Measurements from ENCODE around the gene CHMP2A. TPM values are rescaled to one million over a fixed set of nuclear protein-coding genes. Genes with fewer than 3 reads are reported as not detected.
A peak's percentile ranks its signal among the peaks of the same experiment; 100 is the strongest.

Gene CHMP2A
- total and polyA plus RNA-seq, 2 of the 13 experiments (the other 11 are each of a cell fraction or from before 2014, with no cell fraction given), result 49.7 to 55.0 TPM

DNA sequence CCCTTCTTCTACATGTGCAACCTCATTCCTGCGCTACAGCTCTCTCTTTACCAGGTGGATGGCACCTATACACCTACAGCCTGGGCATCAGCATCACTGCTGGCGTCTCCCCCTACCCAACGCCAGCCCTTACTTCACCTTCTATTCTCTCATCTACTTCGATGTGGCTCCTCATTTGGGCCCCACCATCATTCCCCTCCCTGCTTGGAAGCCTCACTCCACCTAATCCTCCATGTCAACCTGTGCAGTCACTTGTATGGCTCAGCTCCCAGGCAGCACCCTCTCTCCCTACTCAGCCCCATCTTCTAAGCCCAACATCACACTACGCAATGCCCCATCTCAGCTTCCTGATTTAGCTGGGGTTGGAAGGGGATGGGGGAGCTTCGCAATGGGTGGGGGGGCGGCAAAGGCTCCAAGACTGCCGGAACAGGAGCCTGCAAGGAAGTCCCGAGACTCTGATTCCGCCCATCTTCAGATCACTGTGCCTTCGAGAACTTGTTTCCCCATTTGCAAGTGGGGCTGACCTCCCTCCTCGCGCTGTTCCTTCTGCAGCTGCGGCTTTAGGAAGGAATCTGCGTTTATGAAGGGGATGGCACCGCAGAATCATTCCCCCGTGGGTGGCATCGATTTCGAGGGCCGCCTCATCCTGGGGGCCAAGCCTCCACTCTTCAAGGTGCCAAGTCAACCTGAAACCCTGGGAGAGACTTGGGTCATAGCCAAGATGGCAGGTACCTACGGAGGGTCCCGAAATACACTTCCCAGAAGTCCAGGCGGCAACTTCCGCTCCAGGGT lies 17.3 kb upstream of the CHMP2A start (continued):
- TF ChIP-seq, protein P1, sequence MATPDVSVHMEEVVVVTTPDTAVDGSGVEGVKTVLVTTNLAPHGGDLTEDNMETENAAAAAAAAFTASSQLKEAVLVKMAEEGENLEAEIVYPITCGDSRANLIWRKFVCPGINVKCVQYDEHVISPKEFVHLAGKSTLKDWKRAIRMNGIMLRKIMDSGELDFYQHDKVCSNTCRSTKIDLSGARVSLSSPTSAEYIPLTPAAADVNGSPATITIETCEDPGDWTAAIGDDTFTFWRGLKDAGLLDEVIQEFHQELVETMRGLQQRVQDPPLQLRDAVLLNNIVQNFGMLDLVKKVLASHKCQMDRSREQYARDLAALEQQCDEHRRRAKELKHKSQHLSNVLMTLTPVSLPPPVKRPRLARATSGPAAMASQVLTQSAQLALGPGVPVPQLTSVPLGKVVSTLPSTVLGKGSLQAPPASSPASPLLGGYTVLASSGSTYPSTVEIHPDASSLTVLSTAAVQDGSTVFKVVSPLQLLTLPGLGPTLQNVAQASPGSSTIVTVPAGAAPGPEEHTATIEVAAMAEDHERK (CRISPR knock-in tag; IDR thresholded peaks at IDR 0.05; ENCODE audit: low read depth), result no peak; the same call in 1 of the 2 replicates
- TF ChIP-seq ZNF253 (CRISPR knock-in tag; IDR thresholded peaks at IDR 0.05; ENCODE audit: borderline replicate concordance) (no peak), EED (CRISPR knock-in tag; IDR thresholded peaks at IDR 0.05) (no peak), ONECUT2 (CRISPR knock-in tag; IDR thresholded peaks at IDR 0.05) (no peak), NCOR1 (IDR thresholded peaks at IDR 0.05; ENCODE audit: borderline replicate concordance, low read length) (no peak), ZNF543 (CRISPR knock-in tag; IDR thresholded peaks at IDR 0.05) (no peak), RCOR2 (CRISPR knock-in tag; IDR thresholded peaks at IDR 0.05) (no peak), ZNF7 (CRISPR knock-in tag; IDR thresholded peaks at IDR 0.05) (no peak), ZNF616 (CRISPR knock-in tag; IDR thresholded peaks at IDR 0.05; ENCODE audit: low read depth) (no peak), ZFP82 (CRISPR knock-in tag; IDR thresholded peaks at IDR 0.05; ENCODE audit: borderline replicate concordance) (0 out of 2 replicates have a peak, but pooled peaks have one; percentile 84), RBM22 (optimal IDR thresholded peaks at IDR 0.05; ENCODE audit: low read length) (no peak), JUND (CRISPR knock-in tag; IDR thresholded peaks at IDR 0.05) (no peak), IKZF1 (IDR thresholded peaks at IDR 0.05) (no peak), FOXA1 (IDR thresholded peaks at IDR 0.05) (no peak), FOXA1 (CRISPR knock-in tag; IDR thresholded peaks at IDR 0.05) (no peak), HCFC1 (IDR thresholded peaks at IDR 0.05; ENCODE audit: low read depth, low read length) (peak; percentile 75), IRX3 (CRISPR knock-in tag; IDR thresholded peaks at IDR 0.05; ENCODE audit: borderline replicate concordance, low read depth) (no peak), POLR2G (IDR thresholded peaks at IDR 0.05; ENCODE audit: low read depth, low read length) (no peak), ZNF660 (CRISPR knock-in tag; IDR thresholded peaks at IDR 0.05; ENCODE audit: borderline replicate concordance, low read depth) (no peak), ZMAT3 (CRISPR knock-in tag; conservative IDR thresholded peaks at IDR 0.05) (no peak), SRY (CRISPR knock-in tag; IDR thresholded peaks at IDR 0.05) (no peak)
- TF ChIP-seq, protein P2, sequence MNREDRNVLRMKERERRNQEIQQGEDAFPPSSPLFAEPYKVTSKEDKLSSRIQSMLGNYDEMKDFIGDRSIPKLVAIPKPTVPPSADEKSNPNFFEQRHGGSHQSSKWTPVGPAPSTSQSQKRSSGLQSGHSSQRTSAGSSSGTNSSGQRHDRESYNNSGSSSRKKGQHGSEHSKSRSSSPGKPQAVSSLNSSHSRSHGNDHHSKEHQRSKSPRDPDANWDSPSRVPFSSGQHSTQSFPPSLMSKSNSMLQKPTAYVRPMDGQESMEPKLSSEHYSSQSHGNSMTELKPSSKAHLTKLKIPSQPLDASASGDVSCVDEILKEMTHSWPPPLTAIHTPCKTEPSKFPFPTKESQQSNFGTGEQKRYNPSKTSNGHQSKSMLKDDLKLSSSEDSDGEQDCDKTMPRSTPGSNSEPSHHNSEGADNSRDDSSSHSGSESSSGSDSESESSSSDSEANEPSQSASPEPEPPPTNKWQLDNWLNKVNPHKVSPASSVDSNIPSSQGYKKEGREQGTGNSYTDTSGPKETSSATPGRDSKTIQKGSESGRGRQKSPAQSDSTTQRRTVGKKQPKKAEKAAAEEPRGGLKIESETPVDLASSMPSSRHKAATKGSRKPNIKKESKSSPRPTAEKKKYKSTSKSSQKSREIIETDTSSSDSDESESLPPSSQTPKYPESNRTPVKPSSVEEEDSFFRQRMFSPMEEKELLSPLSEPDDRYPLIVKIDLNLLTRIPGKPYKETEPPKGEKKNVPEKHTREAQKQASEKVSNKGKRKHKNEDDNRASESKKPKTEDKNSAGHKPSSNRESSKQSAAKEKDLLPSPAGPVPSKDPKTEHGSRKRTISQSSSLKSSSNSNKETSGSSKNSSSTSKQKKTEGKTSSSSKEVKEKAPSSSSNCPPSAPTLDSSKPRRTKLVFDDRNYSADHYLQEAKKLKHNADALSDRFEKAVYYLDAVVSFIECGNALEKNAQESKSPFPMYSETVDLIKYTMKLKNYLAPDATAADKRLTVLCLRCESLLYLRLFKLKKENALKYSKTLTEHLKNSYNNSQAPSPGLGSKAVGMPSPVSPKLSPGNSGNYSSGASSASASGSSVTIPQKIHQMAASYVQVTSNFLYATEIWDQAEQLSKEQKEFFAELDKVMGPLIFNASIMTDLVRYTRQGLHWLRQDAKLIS (CRISPR knock-in tag; IDR thresholded peaks at IDR 0.05), result no peak
- TF ChIP-seq, protein P3, sequence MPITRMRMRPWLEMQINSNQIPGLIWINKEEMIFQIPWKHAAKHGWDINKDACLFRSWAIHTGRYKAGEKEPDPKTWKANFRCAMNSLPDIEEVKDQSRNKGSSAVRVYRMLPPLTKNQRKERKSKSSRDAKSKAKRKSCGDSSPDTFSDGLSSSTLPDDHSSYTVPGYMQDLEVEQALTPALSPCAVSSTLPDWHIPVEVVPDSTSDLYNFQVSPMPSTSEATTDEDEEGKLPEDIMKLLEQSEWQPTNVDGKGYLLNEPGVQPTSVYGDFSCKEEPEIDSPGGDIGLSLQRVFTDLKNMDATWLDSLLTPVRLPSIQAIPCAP (CRISPR knock-in tag; IDR thresholded peaks at IDR 0.05; ENCODE audit: low read depth), result no peak
- TF ChIP-seq, protein P4, sequence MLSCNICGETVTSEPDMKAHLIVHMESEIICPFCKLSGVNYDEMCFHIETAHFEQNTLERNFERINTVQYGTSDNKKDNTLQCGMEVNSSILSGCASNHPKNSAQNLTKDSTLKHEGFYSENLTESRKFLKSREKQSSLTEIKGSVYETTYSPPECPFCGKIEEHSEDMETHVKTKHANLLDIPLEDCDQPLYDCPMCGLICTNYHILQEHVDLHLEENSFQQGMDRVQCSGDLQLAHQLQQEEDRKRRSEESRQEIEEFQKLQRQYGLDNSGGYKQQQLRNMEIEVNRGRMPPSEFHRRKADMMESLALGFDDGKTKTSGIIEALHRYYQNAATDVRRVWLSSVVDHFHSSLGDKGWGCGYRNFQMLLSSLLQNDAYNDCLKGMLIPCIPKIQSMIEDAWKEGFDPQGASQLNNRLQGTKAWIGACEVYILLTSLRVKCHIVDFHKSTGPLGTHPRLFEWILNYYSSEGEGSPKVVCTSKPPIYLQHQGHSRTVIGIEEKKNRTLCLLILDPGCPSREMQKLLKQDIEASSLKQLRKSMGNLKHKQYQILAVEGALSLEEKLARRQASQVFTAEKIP (CRISPR knock-in tag; IDR thresholded peaks at IDR 0.05; ENCODE audit: borderline replicate concordance), result no peak
